Activated CD4-positive, alpha-beta memory T cell treated with anti-CD3 and anti-CD28 coated beads, Interleukin-2, amount 10 ng/mL, durations not matched to agents 7 days and 5 days (primary cell): ENCODE measurements around the gene CEP63. TPM values are rescaled to one million over a fixed set of nuclear protein-coding genes. Genes with fewer than 3 reads are reported as not detected.

Source experiments
- CTCF ChIA-PET: fragments of 350-600 bp; sonication (Branson Sonifier 250); formaldehyde crosslinking; loops from one replicate; lab custom pipeline; 2021; ENCODE audit warnings: antibody characterized with exemption, inconsistent platforms; lab: Charles Lee
- POLR2A ChIA-PET: fragments of 350-600 bp; sonication (Branson Sonifier 250); formaldehyde crosslinking; loops from one replicate; lab custom pipeline; 2021; ENCODE audit warnings: antibody characterized with exemption; lab: Charles Lee
- DNase-seq: peaks from one replicate; pipeline ENCODE4 v3.0.0-alpha.2; 2020
- H3K27ac Mint-ChIP-seq: one replicate; pipeline ENCODE4 v1.8.0; 2021; ENCODE audit warnings: mild to moderate bottlenecking, mixed read lengths
- H3K27me3 Mint-ChIP-seq: one replicate; pipeline ENCODE4 v1.8.0; 2021; ENCODE audit warnings: mixed read lengths
- H3K36me3 Mint-ChIP-seq: one replicate; pipeline ENCODE4 v1.8.0; 2021; ENCODE audit warnings: low read depth, mixed read lengths
- H3K4me1 Mint-ChIP-seq: one replicate; pipeline ENCODE4 v1.8.0; 2021; ENCODE audit warnings: mixed read lengths
- H3K4me3 Mint-ChIP-seq: one replicate; pipeline ENCODE4 v1.8.0; 2021; ENCODE audit warnings: mild to moderate bottlenecking, mixed read lengths
- H3K9me3 Mint-ChIP-seq: one replicate; pipeline ENCODE4 v1.8.0; 2021; ENCODE audit warnings: mixed read lengths
- total RNA-seq, 2 experiments: library from RNA; stranded (reverse); gene quantifications; one replicate each; pipeline ENCODE4 v1.2.3, GENCODE V29; 2021

Gene CEP63
- 10 to 100 TPM; 22.4 to 24.2 TPM for total RNA-seq

- POLR2A ChIA-PET, result interaction anchor here (0.5 to 5.0 kb wide), 17 partner anchors 9 to 1799 kb away, joined by 3 to 41 read pairs (median 4); partner anchors contain the start of genes CDV3 and RYK
These were observed at the start of gene CEP63, which contains the start of gene ANAPC13 for GRCh38 chr3:134485718-134486576. CEP63 (plus strand) TSS chr3:134486057; CDS start chr3:134495321, 9,264 bp downstream. ANAPC13 (minus strand) TSS chr3:134485985; CDS start chr3:134482904, 3,081 bp downstream.

GRCh38 chr3:134437211-134437752 lies 48.6 kb upstream of the CEP63 start:
- Mint-ChIP-seq H3K4me3 (no peak overlapping the region), H3K27me3 (peaks cover 23% of the 10 kb centered on the region), H3K9me3 (no peaks in the 10 kb centered on the region), H3K36me3 (no peaks in the 10 kb centered on the region), H3K4me1 (no peaks in the 10 kb centered on the region), H3K27ac (no peak overlapping the region)
- CTCF ChIA-PET, result no interaction called here
- no peak for DNase-seq
- POLR2A ChIA-PET, result no interaction called here

More at GRCh38 chr3:134485718-134486576, at the start of gene CEP63, which contains the start of gene ANAPC13:
- DNase-seq, result peak; percentile 94
- Mint-ChIP-seq H3K27me3 (no peaks in the 10 kb centered on the region), H3K9me3 (no peaks in the 10 kb centered on the region), H3K4me3 (peak within 1 kb of the TSS; percentile 89), H3K27ac (peak within 1 kb of the TSS; percentile 95), H3K4me1 (peaks cover 45% of the 10 kb centered on the region), H3K36me3 (peaks cover 32% of the 10 kb centered on the region)
- CTCF ChIA-PET, result interaction anchor here (1.4 to 6.5 kb wide), 3 partner anchors 11 to 273 kb away, joined by 3 to 62 read pairs (median 4); no protein-coding TSS in a partner anchor

GRCh38 chr3:134441321-134441720 lies 44.5 kb upstream of the CEP63 start:
- H3K4me1 Mint-ChIP-seq, result no peaks in the 10 kb centered on the region
- no peaks in the 10 kb centered on the region for H3K9me3 Mint-ChIP-seq
- H3K27ac Mint-ChIP-seq, result no peak overlapping the region
- no peaks in the 10 kb centered on the region for H3K36me3 Mint-ChIP-seq
- H3K4me3 Mint-ChIP-seq, result no peak overlapping the region
- ChIA-PET POLR2A (no interaction called here), CTCF (no interaction called here)
- DNase-seq, result no peak
- peaks cover 22% of the 10 kb centered on the region for H3K27me3 Mint-ChIP-seq

DNA sequence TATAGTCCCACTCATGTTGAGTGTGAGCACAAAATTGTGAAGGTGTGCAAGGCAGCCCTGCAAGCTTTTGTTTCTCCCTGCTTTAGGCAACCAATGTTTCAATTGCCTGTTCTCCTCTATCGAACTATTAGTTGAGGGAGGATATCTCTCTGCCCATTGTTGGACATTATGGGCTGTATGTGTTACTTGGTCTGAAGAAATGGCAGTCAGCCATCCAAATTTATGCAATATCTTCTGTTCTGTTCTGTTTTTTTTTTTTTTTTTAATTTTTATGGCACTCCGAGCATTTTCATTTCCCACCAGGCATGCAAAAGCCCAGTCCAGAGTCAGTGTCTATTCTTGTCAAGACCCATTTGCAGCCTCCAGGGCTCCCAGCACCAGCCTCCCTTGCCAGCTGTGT lies 44.0 kb upstream of the CEP63 start:
- Mint-ChIP-seq H3K36me3 (no peaks in the 10 kb centered on the region), H3K27me3 (peaks cover 22% of the 10 kb centered on the region), H3K9me3 (no peaks in the 10 kb centered on the region), H3K4me3 (no peak overlapping the region), H3K4me1 (no peaks in the 10 kb centered on the region), H3K27ac (no peak overlapping the region)
- no peak for DNase-seq
- ChIA-PET POLR2A (no interaction called here), CTCF (no interaction called here)

DNA sequence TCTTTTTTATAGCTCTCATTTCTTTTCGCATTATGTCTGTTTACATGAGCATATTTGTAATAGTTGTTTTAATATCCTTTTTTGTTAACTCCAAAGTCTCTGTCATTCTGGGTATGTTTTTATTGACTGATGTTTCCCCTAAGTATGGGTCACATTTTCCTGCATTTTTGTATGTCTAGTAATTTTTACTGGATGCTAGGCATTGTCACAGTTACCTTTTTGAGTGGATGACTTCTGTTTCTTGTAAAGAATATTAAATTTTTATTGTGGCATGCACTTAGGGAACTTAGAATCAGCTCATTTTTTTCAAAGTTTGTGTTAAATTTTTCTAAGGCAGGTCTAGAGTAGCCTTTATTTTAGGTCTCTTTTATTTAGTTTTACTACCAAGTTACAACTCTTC lies 40.8 kb upstream of the CEP63 start:
- H3K36me3 Mint-ChIP-seq, result no peaks in the 10 kb centered on the region
- H3K9me3 Mint-ChIP-seq, result no peaks in the 10 kb centered on the region
- no peaks in the 10 kb centered on the region for H3K4me1 Mint-ChIP-seq
- no peak overlapping the region for H3K4me3 Mint-ChIP-seq
- POLR2A ChIA-PET, result no interaction called here
- peaks cover 11% of the 10 kb centered on the region for H3K27me3 Mint-ChIP-seq
- CTCF ChIA-PET, result interaction anchor here (0.7 to 1.7 kb wide), 3 partner anchors 29 to 151 kb away, joined by 3 to 6 read pairs (median 3); no protein-coding TSS in a partner anchor
- H3K27ac Mint-ChIP-seq, result no peak overlapping the region
- no peak for DNase-seq

DNA sequence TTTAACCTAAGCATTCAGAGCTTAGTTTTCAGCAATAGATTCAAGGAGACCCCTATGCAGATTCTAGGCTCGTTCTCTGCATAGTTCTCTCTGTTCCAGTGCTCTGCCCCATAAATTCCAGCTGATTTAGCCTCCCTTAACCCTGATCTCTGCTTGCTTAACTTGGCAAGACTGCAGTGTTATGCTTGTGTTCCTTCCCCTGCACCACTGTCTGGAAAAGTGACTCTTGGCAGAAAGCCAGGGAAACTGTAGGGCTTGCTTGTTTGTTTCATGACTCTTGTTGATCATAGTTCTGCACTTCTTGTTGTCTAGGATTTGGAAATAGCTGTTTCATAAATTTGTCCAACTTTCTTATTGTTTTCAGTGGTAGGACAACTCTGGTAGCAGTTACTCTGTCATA lies 40.2 kb upstream of the CEP63 start:
- ChIA-PET CTCF (interaction anchor here (0.7 to 1.7 kb wide), 3 partner anchors 28 to 151 kb away, joined by 3 to 6 read pairs (median 3); no protein-coding TSS in a partner anchor), POLR2A (no interaction called here)
- Mint-ChIP-seq H3K27me3 (peaks cover 10% of the 10 kb centered on the region), H3K4me3 (no peak overlapping the region), H3K36me3 (no peaks in the 10 kb centered on the region), H3K9me3 (no peaks in the 10 kb centered on the region), H3K4me1 (no peaks in the 10 kb centered on the region), H3K27ac (no peak overlapping the region)
- DNase-seq, result no peak

DNA sequence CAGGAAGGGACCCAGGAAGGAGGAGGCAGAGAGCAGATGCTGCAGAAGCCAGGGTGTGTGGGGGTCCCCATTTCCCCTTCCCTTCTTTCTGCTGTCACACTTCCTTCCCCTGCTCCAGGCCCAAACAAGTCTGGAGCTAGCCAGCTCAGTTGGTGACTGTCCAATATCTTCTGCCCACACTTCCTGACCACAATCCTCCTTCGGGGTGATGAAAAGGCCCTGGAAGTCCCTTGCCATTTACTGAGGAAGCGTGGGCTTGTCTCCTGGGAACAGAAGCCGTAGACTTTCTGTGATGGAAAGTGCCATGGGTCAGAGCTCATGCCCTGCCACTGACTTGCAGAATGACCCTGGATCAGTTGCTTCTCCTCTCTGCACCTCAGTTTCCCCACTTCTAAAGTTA lies 39.1 kb upstream of the CEP63 start:
- no peak overlapping the region for H3K27ac Mint-ChIP-seq
- CTCF ChIA-PET, result no interaction called here
- H3K36me3 Mint-ChIP-seq, result no peaks in the 10 kb centered on the region
- H3K4me3 Mint-ChIP-seq, result no peak overlapping the region
- H3K27me3 Mint-ChIP-seq, result peaks cover 8% of the 10 kb centered on the region
- DNase-seq, result no peak
- H3K9me3 Mint-ChIP-seq, result no peaks in the 10 kb centered on the region
- no peaks in the 10 kb centered on the region for H3K4me1 Mint-ChIP-seq
- POLR2A ChIA-PET, result no interaction called here

DNA sequence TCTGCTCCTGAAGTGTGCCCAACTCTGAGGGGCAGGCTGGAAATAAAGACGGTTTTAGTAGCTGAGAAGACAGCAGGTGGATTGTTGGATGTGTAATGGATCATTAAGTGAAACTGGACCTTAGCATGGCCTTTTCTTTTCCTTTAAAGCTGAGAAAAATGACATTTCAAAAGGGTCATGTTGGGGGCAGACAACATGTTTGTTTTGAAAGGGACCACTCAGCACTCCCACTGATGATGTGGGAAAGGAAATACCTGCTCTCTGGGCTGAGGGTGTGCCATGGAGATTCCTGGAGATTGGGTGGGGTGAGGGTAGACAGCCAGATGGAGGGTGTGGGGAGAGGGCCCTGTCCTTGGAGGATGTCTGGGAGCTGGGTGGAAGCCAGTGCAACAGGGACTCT lies 38.5 kb upstream of the CEP63 start:
- H3K27me3 Mint-ChIP-seq, result peaks cover 12% of the 10 kb centered on the region
- H3K9me3 Mint-ChIP-seq, result no peaks in the 10 kb centered on the region
- no peaks in the 10 kb centered on the region for H3K4me1 Mint-ChIP-seq
- ChIA-PET POLR2A (no interaction called here), CTCF (no interaction called here)
- H3K27ac Mint-ChIP-seq, result no peak overlapping the region
- no peak for DNase-seq
- H3K36me3 Mint-ChIP-seq, result no peaks in the 10 kb centered on the region
- H3K4me3 Mint-ChIP-seq, result no peak overlapping the region

DNA sequence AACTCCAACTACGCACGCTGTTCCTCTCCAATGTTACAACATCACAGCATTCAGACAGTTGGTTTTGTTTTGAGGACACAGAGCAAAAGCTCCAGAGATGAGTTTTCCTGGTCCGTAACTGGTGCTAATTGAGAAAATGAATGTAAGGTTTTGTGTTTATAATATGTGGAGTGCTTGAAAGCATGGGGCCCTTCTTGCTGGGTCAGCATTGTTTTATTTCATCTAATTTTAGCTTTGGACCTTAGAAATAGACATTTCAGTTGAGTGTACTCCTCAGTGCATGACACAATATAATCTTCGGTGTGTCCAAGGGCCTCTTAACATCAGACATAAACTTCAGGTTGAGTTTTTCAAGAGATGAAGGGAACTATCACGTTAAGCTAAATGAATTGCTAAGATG lies 37.2 kb upstream of the CEP63 start:
- peaks cover 12% of the 10 kb centered on the region for H3K27me3 Mint-ChIP-seq
- H3K27ac Mint-ChIP-seq, result no peak overlapping the region
- H3K4me1 Mint-ChIP-seq, result no peaks in the 10 kb centered on the region
- H3K36me3 Mint-ChIP-seq, result no peaks in the 10 kb centered on the region
- no peaks in the 10 kb centered on the region for H3K9me3 Mint-ChIP-seq
- DNase-seq, result no peak
- POLR2A ChIA-PET, result no interaction called here
- CTCF ChIA-PET, result no interaction called here
- no peak overlapping the region for H3K4me3 Mint-ChIP-seq

DNA sequence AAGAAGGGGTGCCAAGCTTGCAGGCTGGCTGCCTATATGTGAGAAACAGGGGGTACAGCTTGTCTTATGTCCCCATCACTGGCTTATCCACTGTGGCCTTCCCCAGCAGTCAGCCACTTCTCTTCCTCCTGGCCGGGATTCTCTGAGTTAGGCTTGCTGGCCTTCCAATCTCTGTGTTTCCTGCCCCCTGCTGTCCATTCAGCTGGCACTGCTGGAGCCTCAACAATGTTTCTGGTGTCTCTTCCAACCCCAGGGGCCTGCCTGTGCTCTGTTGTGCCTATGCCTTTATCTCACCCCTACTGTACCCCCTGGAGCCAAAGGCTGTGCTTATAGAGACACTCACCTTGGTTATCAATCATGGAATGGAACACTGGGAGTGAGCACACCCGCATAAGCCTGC lies 36.6 kb upstream of the CEP63 start:
- peaks cover 16% of the 10 kb centered on the region for H3K27me3 Mint-ChIP-seq
- no peak for DNase-seq
- no peak overlapping the region for H3K27ac Mint-ChIP-seq
- ChIA-PET POLR2A (no interaction called here), CTCF (no interaction called here)
- no peak overlapping the region for H3K4me3 Mint-ChIP-seq
- no peaks in the 10 kb centered on the region for H3K36me3 Mint-ChIP-seq
- H3K9me3 Mint-ChIP-seq, result no peaks in the 10 kb centered on the region
- no peaks in the 10 kb centered on the region for H3K4me1 Mint-ChIP-seq

- Mint-ChIP-seq H3K36me3 (no peaks in the 10 kb centered on the region), H3K9me3 (no peaks in the 10 kb centered on the region), H3K4me3 (no peak overlapping the region), H3K27ac (no peak overlapping the region), H3K27me3 (peaks cover 14% of the 10 kb centered on the region), H3K4me1 (no peaks in the 10 kb centered on the region)
- DNase-seq, result no peak
- POLR2A ChIA-PET, result no interaction called here
- CTCF ChIA-PET, result interaction anchor here (1.1 kb wide), 1 partner anchor 17 kb away, joined by 4 read pairs; no protein-coding TSS in a partner anchor
These were observed 35.9 kb upstream of the CEP63 start for GRCh38 chr3:134449951-134450350.

DNA sequence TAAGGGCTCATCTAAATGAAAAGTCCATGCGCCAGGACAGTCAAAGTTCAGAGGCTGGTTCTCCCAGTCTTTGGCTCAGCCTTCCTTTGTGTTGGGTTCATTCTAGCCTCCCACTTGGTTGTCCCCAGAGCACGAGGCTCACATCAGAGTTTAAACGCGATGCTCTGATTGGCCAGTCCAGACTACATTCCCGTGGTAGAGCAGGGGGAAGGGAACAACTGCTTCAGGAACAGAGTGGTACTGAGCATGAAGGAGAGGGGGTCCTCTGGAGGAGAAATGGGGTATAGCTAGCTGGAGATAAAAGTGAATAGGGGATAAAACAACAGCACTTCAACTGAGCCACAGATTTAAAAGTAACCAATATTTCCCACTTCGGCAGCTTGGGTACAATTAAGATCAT lies 32.2 kb upstream of the CEP63 start:
- ChIA-PET CTCF (interaction anchor here (1.0 kb wide), 1 partner anchor 20 kb away, joined by 3 read pairs; no protein-coding TSS in a partner anchor), POLR2A (no interaction called here)
- H3K27me3 Mint-ChIP-seq, result peaks cover 25% of the 10 kb centered on the region
- no peaks in the 10 kb centered on the region for H3K4me1 Mint-ChIP-seq
- no peak overlapping the region for H3K27ac Mint-ChIP-seq
- no peaks in the 10 kb centered on the region for H3K36me3 Mint-ChIP-seq
- H3K9me3 Mint-ChIP-seq, result no peaks in the 10 kb centered on the region
- H3K4me3 Mint-ChIP-seq, result no peak overlapping the region
- no peak for DNase-seq

- Mint-ChIP-seq H3K27ac (no peak overlapping the region), H3K4me1 (no peaks in the 10 kb centered on the region), H3K36me3 (no peaks in the 10 kb centered on the region), H3K27me3 (peaks cover 33% of the 10 kb centered on the region), H3K4me3 (no peak overlapping the region), H3K9me3 (no peaks in the 10 kb centered on the region)
- POLR2A ChIA-PET, result no interaction called here
- no peak for DNase-seq
- CTCF ChIA-PET, result interaction anchor here (1.1 kb wide), 1 partner anchor 149 kb away, joined by 3 read pairs; no protein-coding TSS in a partner anchor
These were observed 28.3 kb upstream of the CEP63 start for GRCh38 chr3:134457376-134458074.
